ENCODE results near the gene DLG2.

Gene DLG2

GRCh38 chr11:84212468-84213390 is 1414.4 kb downstream of the DLG2 start:
- no peak overlapping the region for H3K4me3 ChIP-seq (ENCODE audit: low read length)
- no peak for TF ChIP-seq CTCF (IDR thresholded peaks at IDR 0.05; ENCODE audit: insufficient read depth, low read depth, low read length, missing control alignments)
- DNase-seq (ENCODE audit: low read depth): no peak

- TF ChIP-seq CTCF (IDR thresholded peaks at IDR 0.05; ENCODE audit: insufficient read depth, low read depth, low read length, missing control alignments): no peak
- H3K4me3 ChIP-seq (ENCODE audit: low read length): no peak overlapping the region
- no peak for DNase-seq (ENCODE audit: low read depth)
Measured at GRCh38 chr11:84211896-84212295, 1415.2 kb downstream of the DLG2 start.

GRCh38 chr11:84194696-84195095 is 1432.4 kb downstream of the DLG2 start:
- no peak for DNase-seq (ENCODE audit: low read depth)
- H3K4me3 ChIP-seq (ENCODE audit: low read length): no peak overlapping the region
- no peak for TF ChIP-seq CTCF (IDR thresholded peaks at IDR 0.05; ENCODE audit: insufficient read depth, low read depth, low read length, missing control alignments)

GRCh38 chr11:84193706-84194105 is 1433.4 kb downstream of the DLG2 start:
- DNase-seq (ENCODE audit: low read depth): no peak
- no peak for TF ChIP-seq CTCF (IDR thresholded peaks at IDR 0.05; ENCODE audit: insufficient read depth, low read depth, low read length, missing control alignments)
- no peak overlapping the region for H3K4me3 ChIP-seq (ENCODE audit: low read length)

GRCh38 chr11:84188521-84188920 is 1438.6 kb downstream of the DLG2 start:
- TF ChIP-seq CTCF (IDR thresholded peaks at IDR 0.05; ENCODE audit: insufficient read depth, low read depth, low read length, missing control alignments): no peak
- DNase-seq (ENCODE audit: low read depth): no peak
- no peak overlapping the region for H3K4me3 ChIP-seq (ENCODE audit: low read length)

- H3K4me3 ChIP-seq (ENCODE audit: low read length): no peak overlapping the region
- no peak for TF ChIP-seq CTCF (IDR thresholded peaks at IDR 0.05; ENCODE audit: insufficient read depth, low read depth, low read length, missing control alignments)
Measured at GRCh38 chr11:84173078-84173477, 1454.1 kb downstream of the DLG2 start.

GRCh38 chr11:84165139-84165538 is 1462.0 kb downstream of the DLG2 start:
- H3K4me3 ChIP-seq (ENCODE audit: low read length): no peak overlapping the region
- no peak for DNase-seq (ENCODE audit: low read depth)
- no peak for TF ChIP-seq CTCF (IDR thresholded peaks at IDR 0.05; ENCODE audit: insufficient read depth, low read depth, low read length, missing control alignments)

More at GRCh38 chr11:84173078-84173477, 1454.1 kb downstream of the DLG2 start:
- no peak for DNase-seq (ENCODE audit: low read depth)

Data from epithelial cell of esophagus (primary cell).